Lower leg skin (tissue), 3 donors: ENCODE measurements around the gene RAB3C.

Experiments
- POLR2A ChIP-seq, 2 donors: fragments of 450-650 bp; IDR thresholded peaks; one replicate each; pipeline ENCODE4 v1.6.1; 2016 to 2017; ENCODE audit warnings: antibody characterized with exemption in 2 of 2, mild to moderate bottlenecking in 1 of 2, moderate library complexity in 1 of 2
- TF ChIP-seq, protein P1 (sequence below), 3 donors: fragments of 450-650 bp; IDR thresholded peaks; one replicate each; pipeline ENCODE4 v1.5.1; 2016; ENCODE audit warnings: antibody characterized with exemption in 3 of 3, mild to moderate bottlenecking in 3 of 3, moderate library complexity in 2 of 3

GRCh38 chr5:58759745-58760144 is 176.9 kb downstream of the RAB3C start:
- TF ChIP-seq POLR2A (IDR thresholded peaks at IDR 0.05), result no peak
- TF ChIP-seq, protein P1, sequence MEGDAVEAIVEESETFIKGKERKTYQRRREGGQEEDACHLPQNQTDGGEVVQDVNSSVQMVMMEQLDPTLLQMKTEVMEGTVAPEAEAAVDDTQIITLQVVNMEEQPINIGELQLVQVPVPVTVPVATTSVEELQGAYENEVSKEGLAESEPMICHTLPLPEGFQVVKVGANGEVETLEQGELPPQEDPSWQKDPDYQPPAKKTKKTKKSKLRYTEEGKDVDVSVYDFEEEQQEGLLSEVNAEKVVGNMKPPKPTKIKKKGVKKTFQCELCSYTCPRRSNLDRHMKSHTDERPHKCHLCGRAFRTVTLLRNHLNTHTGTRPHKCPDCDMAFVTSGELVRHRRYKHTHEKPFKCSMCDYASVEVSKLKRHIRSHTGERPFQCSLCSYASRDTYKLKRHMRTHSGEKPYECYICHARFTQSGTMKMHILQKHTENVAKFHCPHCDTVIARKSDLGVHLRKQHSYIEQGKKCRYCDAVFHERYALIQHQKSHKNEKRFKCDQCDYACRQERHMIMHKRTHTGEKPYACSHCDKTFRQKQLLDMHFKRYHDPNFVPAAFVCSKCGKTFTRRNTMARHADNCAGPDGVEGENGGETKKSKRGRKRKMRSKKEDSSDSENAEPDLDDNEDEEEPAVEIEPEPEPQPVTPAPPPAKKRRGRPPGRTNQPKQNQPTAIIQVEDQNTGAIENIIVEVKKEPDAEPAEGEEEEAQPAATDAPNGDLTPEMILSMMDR (IDR thresholded peaks at IDR 0.05), result no peak
